ENCODE results near the gene SPINK4. TPM values are rescaled to one million over a fixed set of nuclear protein-coding genes. Genes with fewer than 3 reads are reported as not detected.

Gene SPINK4
- total RNA-seq, 2 donors from 2014 or later: not detected

GRCh38 chr9:33227741-33228140 is 12.2 kb upstream of the SPINK4 start:
- H3K9me3 ChIP-seq: no peaks in the 10 kb centered on the region
- H3K4me1 ChIP-seq (replicated peaks): no peaks in the 10 kb centered on the region
- H3K27ac ChIP-seq: no peak overlapping the region
- 78% methylated on average over 8 of the region's 8 CpGs for WGBS
- no peak for DNase-seq (ENCODE audit: low spot score)
- H3K36me3 ChIP-seq: no peaks in the 10 kb centered on the region
- no peak overlapping the region for H3K4me3 ChIP-seq
- TF ChIP-seq CTCF (IDR thresholded peaks at IDR 0.05): no peak
- TF ChIP-seq POLR2AphosphoS5 (IDR thresholded peaks at IDR 0.05): no peak
- no peak for TF ChIP-seq POLR2A (IDR thresholded peaks at IDR 0.05)
- no peaks in the 10 kb centered on the region for H3K27me3 ChIP-seq (replicated peaks; ENCODE audit: insufficient read depth)
- intact Hi-C loops (cut with DNase I): loop anchor here (5.0 kb wide), 1 partner anchor 60 kb away; the partner anchor contains the start of gene B4GALT1

- no peaks in the 10 kb centered on the region for H3K9me3 ChIP-seq
- intact Hi-C loops (cut with DNase I): loop anchor here (5.0 kb wide), 1 partner anchor 61 kb away; the partner anchor contains the start of gene B4GALT1
- H3K4me3 ChIP-seq: no peak overlapping the region
- H3K4me1 ChIP-seq (replicated peaks): peaks cover 1% of the 10 kb centered on the region
- 79% methylated on average over 4 of the region's 4 CpGs for WGBS
- no peak for DNase-seq (ENCODE audit: low spot score)
- H3K27ac ChIP-seq: peak overlapping the region; percentile 74 to 75
- H3K36me3 ChIP-seq: no peaks in the 10 kb centered on the region
- H3K27me3 ChIP-seq (replicated peaks; ENCODE audit: insufficient read depth): no peaks in the 10 kb centered on the region
- TF ChIP-seq POLR2AphosphoS5 (IDR thresholded peaks at IDR 0.05) (no peak), CTCF (IDR thresholded peaks at IDR 0.05) (no peak), POLR2A (IDR thresholded peaks at IDR 0.05) (no peak)
These were observed 11.4 kb upstream of the SPINK4 start for GRCh38 chr9:33228606-33229005.

GRCh38 chr9:33229359-33230114 is 10.4 kb upstream of the SPINK4 start:
- H3K27ac ChIP-seq: peak overlapping the region; percentile 74 to 75
- no peaks in the 10 kb centered on the region for H3K27me3 ChIP-seq (replicated peaks; ENCODE audit: insufficient read depth)
- no peaks in the 10 kb centered on the region for H3K36me3 ChIP-seq
- DNase-seq (ENCODE audit: low spot score): peak; percentile 97
- no peaks in the 10 kb centered on the region for H3K9me3 ChIP-seq
- intact Hi-C loops (cut with DNase I): loop anchor here (5.0 kb wide), 1 partner anchor 62 kb away; the partner anchor contains the start of gene B4GALT1
- WGBS: 61% methylated on average over 9 of the region's 9 CpGs
- peaks cover 9% of the 10 kb centered on the region for H3K4me1 ChIP-seq (replicated peaks)
- peak; percentile 95 for TF ChIP-seq POLR2AphosphoS5 (IDR thresholded peaks at IDR 0.05)
- TF ChIP-seq CTCF (IDR thresholded peaks at IDR 0.05): peak; percentile 29 to 94 (median 71)
- TF ChIP-seq POLR2A (IDR thresholded peaks at IDR 0.05): peak; percentile 40
- no peak overlapping the region for H3K4me3 ChIP-seq

- no peaks in the 10 kb centered on the region for H3K36me3 ChIP-seq
- H3K27me3 ChIP-seq (replicated peaks; ENCODE audit: insufficient read depth): no peaks in the 10 kb centered on the region
- TF ChIP-seq CTCF (IDR thresholded peaks at IDR 0.05): no peak
- TF ChIP-seq POLR2A (IDR thresholded peaks at IDR 0.05): peak; percentile 24
- no peak for TF ChIP-seq POLR2AphosphoS5 (IDR thresholded peaks at IDR 0.05)
- peaks cover 9% of the 10 kb centered on the region for H3K4me1 ChIP-seq (replicated peaks)
- 72% methylated on average over 13 of the region's 13 CpGs for WGBS
- intact Hi-C loops (cut with DNase I): no loop called here
- no peak for DNase-seq (ENCODE audit: low spot score)
- peak overlapping the region in 1 of 2 donors; percentile 74 for H3K27ac ChIP-seq
- H3K4me3 ChIP-seq: no peak overlapping the region
- no peaks in the 10 kb centered on the region for H3K9me3 ChIP-seq
These were observed 9.0 kb upstream of the SPINK4 start for GRCh38 chr9:33230756-33231622.
